GM10847 (cell line): ENCODE results near the gene AHCYL1.

Experiments used
- POLR2A ChIP-seq: IDR thresholded peaks from 2 replicates; pipeline ENCODE4 v1.6.1; 2011; ENCODE audit not compliant: insufficient read length; ENCODE audit errors: extremely low read depth

AHCYL1 gene

DNA sequence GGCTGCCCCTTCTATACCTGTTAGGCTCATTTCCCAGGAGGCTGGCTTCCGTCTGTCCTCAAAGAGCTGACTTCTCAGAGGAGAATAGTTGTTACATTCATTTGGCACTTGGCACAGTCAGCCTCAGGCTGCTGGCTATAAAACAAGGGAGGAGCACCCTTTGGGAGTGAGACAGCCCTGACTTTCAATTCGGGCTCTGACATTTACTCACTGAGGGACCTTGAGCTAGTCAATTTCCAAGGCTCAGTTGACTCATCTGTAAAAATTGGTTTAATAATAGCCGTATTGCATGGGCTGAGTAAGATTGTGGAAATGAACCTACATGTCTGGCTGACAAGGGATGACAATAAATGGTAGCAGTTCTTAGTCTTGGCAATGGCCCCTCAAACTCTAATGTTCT is 72.2 kb downstream of the AHCYL1 start:
- TF ChIP-seq POLR2A, result no peak

- no peak for TF ChIP-seq POLR2A
Measured at GRCh38 chr1:110057963-110058518, 73.5 kb downstream of the AHCYL1 start.

DNA sequence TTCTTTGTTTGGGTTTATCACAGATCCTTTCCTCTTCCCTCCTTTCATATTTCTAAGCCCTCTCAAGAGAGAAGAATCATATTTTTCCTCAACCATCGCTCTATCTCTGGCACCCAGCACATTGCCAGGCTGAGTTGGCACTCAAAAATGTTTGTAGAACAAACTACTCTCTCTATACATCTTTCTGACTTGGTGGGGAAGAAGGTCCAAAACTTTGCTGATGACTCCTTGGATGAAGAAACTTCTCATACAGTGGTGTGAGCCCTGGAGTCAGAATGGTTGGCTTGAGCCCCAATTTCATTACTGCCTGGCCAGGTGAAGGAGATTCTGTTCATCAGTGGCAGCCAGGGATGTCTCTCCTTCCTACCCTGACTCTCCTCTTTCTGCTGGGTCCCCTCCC is 74.0 kb downstream of the AHCYL1 start:
- TF ChIP-seq POLR2A, result no peak

- TF ChIP-seq POLR2A, result no peak
Measured at GRCh38 chr1:110059133-110059863, 74.7 kb downstream of the AHCYL1 start.

DNA sequence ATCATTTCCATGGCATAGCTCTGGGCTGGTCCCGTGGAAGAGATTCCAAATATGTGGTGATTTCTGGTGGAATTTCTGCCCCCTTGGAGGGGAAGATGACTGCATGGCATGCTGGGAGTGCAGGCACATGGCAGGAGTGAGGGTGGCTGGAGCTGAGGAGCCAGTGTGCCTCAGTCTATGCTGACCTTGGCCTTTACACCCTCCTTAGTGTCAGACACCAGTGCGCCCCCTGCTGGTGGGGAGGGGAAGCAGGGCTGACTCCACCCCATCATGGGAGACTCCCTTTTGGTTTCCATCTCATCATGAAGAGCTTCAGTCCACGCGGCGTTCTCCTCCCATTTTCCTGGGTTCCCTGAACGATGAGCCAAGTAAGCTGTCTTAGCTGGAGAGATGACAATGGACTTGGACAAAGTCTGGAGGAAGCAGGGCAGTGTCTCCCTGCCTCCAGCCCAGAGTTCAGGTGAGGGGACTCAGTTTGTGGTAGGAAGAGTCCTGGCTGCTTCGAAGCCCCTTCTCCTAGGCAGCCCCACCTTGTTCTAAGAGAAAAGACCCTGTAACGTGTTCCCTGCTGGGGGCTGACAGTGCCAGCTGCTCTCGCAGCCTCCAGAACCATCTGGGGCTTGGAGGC is 75.6 kb downstream of the AHCYL1 start:
- no peak for TF ChIP-seq POLR2A

DNA sequence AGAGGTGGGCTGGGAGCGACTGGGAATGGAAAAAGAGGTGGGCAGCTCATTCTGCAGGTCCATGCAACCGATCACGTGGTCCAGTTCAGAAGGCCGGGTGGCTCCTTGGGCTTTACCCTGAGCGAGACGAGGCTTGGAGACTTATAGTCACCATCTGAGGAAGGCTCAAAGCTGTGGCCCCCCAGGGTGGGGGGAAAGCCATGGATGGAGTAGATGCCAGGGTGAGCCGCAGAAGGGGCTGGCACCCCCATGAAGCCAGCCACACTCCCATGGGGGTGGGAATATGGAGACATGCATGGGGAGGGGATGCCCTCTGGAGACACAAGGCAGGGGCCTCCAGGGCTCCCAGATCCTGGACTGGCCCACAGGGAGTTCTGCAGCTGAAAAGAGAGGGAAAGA is 76.1 kb downstream of the AHCYL1 start:
- TF ChIP-seq POLR2A, result no peak

DNA sequence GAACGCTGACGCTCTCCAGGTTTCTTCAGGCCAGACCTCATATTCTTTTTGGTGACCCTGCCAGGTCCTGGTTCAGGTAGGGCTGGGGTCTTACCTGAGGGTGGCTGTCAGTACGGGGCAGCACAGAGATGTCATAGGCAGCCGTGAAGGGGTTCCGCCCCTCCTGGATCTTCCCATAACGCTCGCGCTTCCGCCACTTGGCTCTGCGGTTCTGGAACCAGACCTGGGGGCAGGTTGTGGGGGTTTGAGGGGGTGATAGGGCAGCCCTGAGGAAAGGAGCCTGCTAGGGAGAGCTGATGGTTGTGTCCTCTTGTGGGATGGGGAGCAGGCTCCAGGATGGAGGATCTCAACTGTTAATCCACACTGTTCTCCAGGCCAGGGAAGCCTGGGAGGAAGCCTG is 76.8 kb downstream of the AHCYL1 start:
- TF ChIP-seq POLR2A, result no peak

DNA sequence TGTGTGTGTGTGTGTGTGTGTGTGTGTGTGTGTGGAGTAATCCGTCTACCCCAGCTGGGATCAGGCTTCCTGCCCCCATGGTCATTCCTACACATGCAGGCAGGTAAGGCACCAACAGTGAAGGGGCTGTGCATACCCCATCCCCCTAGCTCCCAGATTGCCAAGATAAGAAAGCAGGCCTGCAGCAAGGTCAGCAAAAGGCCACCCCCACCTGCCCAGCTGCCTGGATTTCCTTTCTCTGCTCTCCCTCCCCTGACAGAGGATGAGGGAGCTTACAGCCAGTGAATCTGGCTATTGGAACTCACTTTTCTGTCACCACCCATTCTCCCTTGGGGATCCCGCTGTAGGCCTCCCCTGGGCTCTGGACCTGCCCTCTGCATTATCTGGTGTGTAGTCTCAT is 78.0 kb downstream of the AHCYL1 start:
- TF ChIP-seq POLR2A, result no peak

DNA sequence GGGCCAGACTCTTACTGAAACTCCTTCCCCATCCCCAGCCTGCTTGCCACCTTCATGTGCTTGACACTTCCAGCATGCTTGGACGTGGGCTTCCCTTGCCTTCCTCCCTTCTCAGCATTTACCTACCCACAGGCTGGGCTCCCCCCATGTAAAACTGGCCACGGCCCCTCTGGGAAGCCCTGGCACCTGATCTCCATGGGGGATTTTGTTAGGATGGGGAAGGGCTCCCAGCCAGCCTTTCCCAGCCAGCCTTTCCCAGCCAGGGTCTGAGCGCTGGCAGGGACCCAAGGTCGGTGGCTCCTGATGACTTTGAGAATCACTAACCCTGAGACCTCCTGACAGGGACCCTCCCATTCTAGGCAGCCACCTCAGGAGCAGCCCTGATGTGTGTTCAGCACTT is 79.2 kb downstream of the AHCYL1 start:
- TF ChIP-seq POLR2A, result no peak

DNA sequence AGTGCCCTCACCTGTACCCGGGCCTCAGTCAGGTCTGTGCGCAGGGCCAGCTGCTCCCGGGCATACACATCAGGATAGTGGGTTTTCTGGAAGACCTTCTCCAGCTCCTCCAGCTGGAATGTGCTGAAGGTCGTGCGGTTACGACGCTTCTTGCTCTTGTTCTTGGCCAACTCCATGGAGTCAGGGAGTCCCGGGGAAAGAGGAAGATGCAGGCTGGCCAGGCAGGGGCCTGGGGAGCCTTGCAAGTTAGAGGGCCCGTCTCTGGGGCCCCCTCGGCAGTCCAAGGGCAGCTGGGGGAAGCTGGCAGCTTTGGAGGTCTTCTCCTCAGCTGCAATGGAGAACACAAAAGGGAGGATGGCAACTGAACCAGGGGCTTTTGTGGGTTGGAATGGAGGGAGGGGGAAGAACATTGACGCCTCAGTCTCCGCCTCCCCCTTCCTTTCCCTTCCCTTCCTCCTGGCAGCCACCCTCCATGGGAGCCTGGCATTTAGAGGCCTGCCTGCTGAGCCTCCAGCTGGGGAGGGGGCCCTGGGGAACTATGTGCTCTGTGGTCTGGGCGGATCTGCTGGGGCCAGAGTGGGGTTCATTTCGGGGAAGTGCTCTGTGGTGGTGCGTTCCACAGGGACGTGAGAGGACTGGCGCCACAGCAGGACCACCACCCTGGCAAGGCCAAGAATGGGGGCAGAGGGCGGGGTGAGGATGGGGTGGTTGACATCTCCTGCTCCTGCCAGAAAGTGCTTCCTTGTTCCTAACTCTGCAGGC is 80.2 kb downstream of the AHCYL1 start:
- TF ChIP-seq POLR2A, result no peak

- no peak for TF ChIP-seq POLR2A
Measured at GRCh38 chr1:110065841-110066240, 81.3 kb downstream of the AHCYL1 start.

GRCh38 chr1:110067479-110067892 is 82.9 kb downstream of the AHCYL1 start:
- no peak for TF ChIP-seq POLR2A

- no peak for TF ChIP-seq POLR2A
Measured at GRCh38 chr1:110067893-110068645, 83.5 kb downstream of the AHCYL1 start.

GRCh38 chr1:110068646-110069403 is 84.3 kb downstream of the AHCYL1 start:
- no peak for TF ChIP-seq POLR2A
